DND-41 (cell line): Measurements from ENCODE around the gene TNFAIP8.

Source experiments
- ATAC-seq: fragments of 200-7000 bp; cut with Tn5 transposase; 3 replicates; pipeline ENCODE4 v1.9.1; 2021; ENCODE audit warnings: low read depth; ENCODE audit not compliant: insufficient read depth
- DNase-seq: peaks from one replicate; pipeline ENCODE4 v3.0.0-alpha.2; 2020
- H2AFZ ChIP-seq: 2 replicates; pipeline ENCODE4 v1.6.0; 2012; ENCODE audit warnings: low read depth, low read length
- H3K27ac ChIP-seq: 2 replicates; pipeline ENCODE4 v1.5.1; 2012; ENCODE audit warnings: low read length, inconsistent platforms
- H3K27me3 ChIP-seq: fragments of 200-600 bp; sonication (generic); 2 replicates; pipeline ENCODE4 v1.6.0; 2012; ENCODE audit warnings: low read length, mild to moderate bottlenecking, inconsistent platforms; ENCODE audit not compliant: insufficient read depth, poor library complexity
- H3K36me3 ChIP-seq: 2 replicates; pipeline ENCODE4 v1.5.1; 2012; ENCODE audit warnings: low read length, inconsistent platforms; ENCODE audit not compliant: insufficient read depth
- H3K4me1 ChIP-seq: 2 replicates; pipeline ENCODE4 v1.5.1; 2012; ENCODE audit warnings: mild to moderate bottlenecking, low read length; ENCODE audit not compliant: insufficient read depth
- H3K4me2 ChIP-seq: 2 replicates; pipeline ENCODE4 v1.6.0; 2012; ENCODE audit warnings: mild to moderate bottlenecking, moderate library complexity, low read length, inconsistent platforms; ENCODE audit not compliant: insufficient read depth
- H3K4me3 ChIP-seq, 2 experiments: fragments of 200-600 bp in 1 of 2; shearing (Covaris generic) in 1 of 2; 2 replicates each; pipeline ENCODE4 v1.5.1; 2012 to 2016; ENCODE audit warnings: inconsistent platforms in 2 of 2, low read length in 2 of 2, mild to moderate bottlenecking in 2 of 2, low read depth in 1 of 2, moderate library complexity in 1 of 2
- H3K79me2 ChIP-seq: 2 replicates; pipeline ENCODE4 v1.6.0; 2012; ENCODE audit warnings: low read length, inconsistent platforms; ENCODE audit not compliant: insufficient read depth
- H3K9ac ChIP-seq: 2 replicates; pipeline ENCODE4 v1.6.0; 2012; ENCODE audit warnings: low read depth, mild to moderate bottlenecking, inconsistent platforms, low read length, moderate library complexity
- H3K9me3 ChIP-seq: 2 replicates; pipeline ENCODE4 v1.5.1; 2012; ENCODE audit warnings: low read length, moderate library complexity, mild to moderate bottlenecking, inconsistent platforms; ENCODE audit not compliant: insufficient read depth, severe bottlenecking
- H4K20me1 ChIP-seq: 2 replicates; pipeline ENCODE4 v1.6.0; 2012; ENCODE audit warnings: low read length; ENCODE audit not compliant: insufficient read depth
- CTCF ChIP-seq: IDR thresholded peaks from 2 replicates; pipeline ENCODE4 v1.5.1; 2012; ENCODE audit warnings: borderline replicate concordance, low read length, moderate library complexity, mild to moderate bottlenecking; ENCODE audit not compliant: poor library complexity, severe bottlenecking; ENCODE audit errors: extremely low read depth
- EZH2 ChIP-seq: IDR thresholded peaks from 3 replicates; pipeline ENCODE4 v1.6.1; 2012; ENCODE audit warnings: borderline replicate concordance, low read depth, mild to moderate bottlenecking, moderate library complexity, low read length, inconsistent platforms; ENCODE audit not compliant: severe bottlenecking

TNFAIP8 gene

GRCh38 chr5:119356612-119357188 lies 881 bp downstream of the TNFAIP8 start:
- Histone ChIP-seq H3K27me3 (no peaks in the 10 kb centered on the region), H3K27ac (no peak overlapping the region), H3K36me3 (peaks cover 23% of the 10 kb centered on the region), H3K4me2 (no peak overlapping the region), H3K4me3 (no peak overlapping the region), H2AFZ (no peak overlapping the region), H3K79me2 (peaks cover 99% of the 10 kb centered on the region), H3K4me1 (peaks cover 13% of the 10 kb centered on the region; the same call in 1 of the 2 replicates), H4K20me1 (peaks cover 55% of the 10 kb centered on the region), H3K9ac (no peak overlapping the region), H3K9me3 (no peaks in the 10 kb centered on the region)
- DNase-seq = no peak
- no peak for ATAC-seq
- TF ChIP-seq CTCF (no peak), EZH2 (no peak)

GRCh38 chr5:119357270-119357669 lies 1.5 kb downstream of the TNFAIP8 start:
- peaks cover 13% of the 10 kb centered on the region; the same call in 1 of the 2 replicates for H3K4me1 ChIP-seq
- H3K27ac ChIP-seq = no peak overlapping the region
- peaks cover 28% of the 10 kb centered on the region for H3K36me3 ChIP-seq
- no peaks in the 10 kb centered on the region for H3K27me3 ChIP-seq
- ATAC-seq (no peak), DNase-seq (no peak)
- H3K4me3 ChIP-seq = no peak overlapping the region
- no peak overlapping the region for H3K4me2 ChIP-seq
- TF ChIP-seq CTCF (no peak), EZH2 (no peak)
- H4K20me1 ChIP-seq = peaks cover 59% of the 10 kb centered on the region
- peaks cover 99% of the 10 kb centered on the region for H3K79me2 ChIP-seq
- no peaks in the 10 kb centered on the region for H3K9me3 ChIP-seq
- no peak overlapping the region for H3K9ac ChIP-seq
- no peak overlapping the region for H2AFZ ChIP-seq

GRCh38 chr5:119357808-119358529 lies 2.1 kb downstream of the TNFAIP8 start:
- TF ChIP-seq EZH2 (no peak), CTCF (no peak)
- Histone ChIP-seq H3K79me2 (peaks cover 99% of the 10 kb centered on the region), H4K20me1 (peaks cover 59% of the 10 kb centered on the region), H3K36me3 (peaks cover 28% of the 10 kb centered on the region), H3K27ac (no peak overlapping the region), H3K4me2 (no peak overlapping the region), H3K9ac (no peak overlapping the region), H3K9me3 (no peaks in the 10 kb centered on the region), H3K4me1 (peaks cover 13% of the 10 kb centered on the region; the same call in 1 of the 2 replicates), H2AFZ (no peak overlapping the region), H3K27me3 (no peaks in the 10 kb centered on the region), H3K4me3 (no peak overlapping the region)
- DNase-seq (no peak), ATAC-seq (no peak)
